ENCODE data around the gene ZNF41. TPM values are rescaled to one million over a fixed set of nuclear protein-coding genes. Genes with fewer than 3 reads are reported as not detected.
A peak's percentile ranks its signal among the peaks of the same experiment; 100 is the strongest.

ZNF41 gene
- total RNA-seq, 4 donors from 2014 or later: 5.5 to 11.3 (median 6.5) TPM

GRCh38 chrX:47484885-47485284 is 1.9 kb upstream of the ZNF41 start:
- TF ChIP-seq POLR2AphosphoS5 (IDR thresholded peaks at IDR 0.05): no peak
- TF ChIP-seq POLR2A (IDR thresholded peaks at IDR 0.05): no peak
- TF ChIP-seq EP300 (IDR thresholded peaks at IDR 0.05): no peak
- no peak for TF ChIP-seq CTCF (IDR thresholded peaks at IDR 0.05)
- DNase-seq (ENCODE audit: low spot score in 2 of 2): no peak
- peaks cover 10% of the 10 kb centered on the region for H3K4me1 ChIP-seq
- H3K27me3 ChIP-seq: no peaks in the 10 kb centered on the region
- 50% methylated on average over 2 of the region's 2 CpGs for WGBS
- no peaks in the 10 kb centered on the region for H3K9me3 ChIP-seq
- H3K27ac ChIP-seq: no peak overlapping the region
- no peaks in the 10 kb centered on the region for H3K36me3 ChIP-seq
- H3K4me3 ChIP-seq: no peak overlapping the region

- Histone ChIP-seq H3K36me3 (no peaks in the 10 kb centered on the region), H3K9me3 (no peaks in the 10 kb centered on the region), H3K27ac (peak overlapping the region; percentile 98), H3K27me3 (no peaks in the 10 kb centered on the region), H3K4me3 (peak overlapping the region; percentile 81), H3K4me1 (peaks cover 10% of the 10 kb centered on the region)
- no peak for DNase-seq (ENCODE audit: low spot score in 2 of 2)
- no peak for TF ChIP-seq CTCF (IDR thresholded peaks at IDR 0.05)
- WGBS: 37% methylated on average over 24 of the region's 24 CpGs
Measured at GRCh38 chrX:47483306-47484268, 565 bp upstream of the ZNF41 start.

DNA sequence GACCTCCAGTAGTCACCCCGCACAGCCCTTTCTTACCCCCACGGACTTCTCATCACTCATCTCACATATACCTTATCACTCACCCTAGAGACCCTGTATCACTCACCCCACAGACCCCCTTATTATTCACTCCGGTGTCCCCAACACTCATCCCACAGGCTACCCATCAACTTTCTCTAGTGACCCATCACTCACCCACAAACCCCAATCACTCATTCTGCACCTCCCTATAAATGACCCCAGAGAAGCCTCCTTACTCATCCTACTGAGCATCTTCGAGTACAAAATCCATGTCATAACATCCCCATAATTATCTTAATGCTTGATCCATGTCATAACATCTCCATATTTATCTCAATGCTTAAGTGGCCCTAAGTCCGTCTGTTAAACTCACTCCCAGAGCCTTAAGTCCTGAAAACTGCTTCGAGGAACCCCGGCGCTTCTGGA is 934 bp downstream of the ZNF41 start:
- Histone ChIP-seq H3K27me3 (no peaks in the 10 kb centered on the region), H3K27ac (peak overlapping the region; percentile 98), H3K9me3 (no peaks in the 10 kb centered on the region), H3K4me1 (peaks cover 10% of the 10 kb centered on the region), H3K36me3 (no peaks in the 10 kb centered on the region), H3K4me3 (peak overlapping the region; percentile 81)
- no peak for TF ChIP-seq POLR2AphosphoS5 (IDR thresholded peaks at IDR 0.05)
- TF ChIP-seq CTCF (IDR thresholded peaks at IDR 0.05): no peak
- no peak for TF ChIP-seq EP300 (IDR thresholded peaks at IDR 0.05)
- 38% methylated on average over 8 of the region's 8 CpGs for WGBS
- DNase-seq (ENCODE audit: low spot score in 2 of 2): no peak

GRCh38 chrX:47481160-47481559 is 1.9 kb downstream of the ZNF41 start:
- no peak for DNase-seq (ENCODE audit: low spot score in 2 of 2)

More at GRCh38 chrX:47481160-47481559, 1.9 kb downstream of the ZNF41 start:
- TF ChIP-seq POLR2AphosphoS5 (IDR thresholded peaks at IDR 0.05): no peak
- TF ChIP-seq EP300 (IDR thresholded peaks at IDR 0.05): no peak
- TF ChIP-seq CTCF (IDR thresholded peaks at IDR 0.05): no peak
- TF ChIP-seq POLR2A (IDR thresholded peaks at IDR 0.05): no peak
- Histone ChIP-seq H3K36me3 (no peaks in the 10 kb centered on the region), H3K9me3 (no peaks in the 10 kb centered on the region), H3K4me1 (peaks cover 10% of the 10 kb centered on the region), H3K27me3 (no peaks in the 10 kb centered on the region), H3K27ac (no peak overlapping the region), H3K4me3 (no peak overlapping the region)
- 78% methylated on average over 2 of the region's 2 CpGs for whole genome bisulfite sequencing
